HG03558 (cell line): ENCODE data around the gene LAIR1.
"Not testable (repeated sequence)": the region's sequence is repeated elsewhere in the genome, so short reads cannot be mapped to it uniquely, and the experiment has no call there.

Experiments used
- ATAC-seq: cut with Tn5 transposase; IDR thresholded peaks from one replicate; pipeline ENCODE4 v1.9.1; 2021; ENCODE audit warnings: moderate number of reproducible peaks; ENCODE audit not compliant: unreplicated experiment; ENCODE audit errors: extremely low read depth

LAIR1 gene

GRCh38 chr19:54364775-54365257 lies at the start of gene LAIR1:
TSS of gene LAIR1 (minus strand) at chr19:54364931. CDS start at chr19:54364804, 127 bp downstream.
- no peak for ATAC-seq

DNA sequence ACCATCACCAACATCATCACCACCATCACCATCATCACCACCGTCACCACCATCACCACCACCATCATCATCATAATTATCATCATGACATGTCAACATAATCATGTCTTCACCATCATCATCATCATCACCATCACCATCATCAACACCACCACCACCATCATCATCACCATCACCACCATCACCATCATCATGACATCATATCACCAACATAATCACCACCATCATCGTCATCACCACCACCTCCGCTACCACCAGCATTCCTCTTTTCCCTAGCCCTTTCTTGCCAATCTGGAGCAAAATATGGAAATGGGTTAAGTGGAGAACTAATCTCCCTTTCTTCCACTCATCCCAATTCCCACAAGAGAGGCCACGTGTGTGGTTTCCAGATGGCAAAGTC lies 49.4 kb upstream of the LAIR1 start:
- ATAC-seq = no peak

GRCh38 chr19:54412877-54413276 lies 48.1 kb upstream of the LAIR1 start:
- no peak for ATAC-seq

GRCh38 chr19:54411033-54411432 lies 46.3 kb upstream of the LAIR1 start:
- ATAC-seq = no peak

GRCh38 chr19:54408456-54409026 lies 43.8 kb upstream of the LAIR1 start:
- no peak for ATAC-seq

- no peak for ATAC-seq
Observed at GRCh38 chr19:54407780-54408179, 43.0 kb upstream of the LAIR1 start.

DNA sequence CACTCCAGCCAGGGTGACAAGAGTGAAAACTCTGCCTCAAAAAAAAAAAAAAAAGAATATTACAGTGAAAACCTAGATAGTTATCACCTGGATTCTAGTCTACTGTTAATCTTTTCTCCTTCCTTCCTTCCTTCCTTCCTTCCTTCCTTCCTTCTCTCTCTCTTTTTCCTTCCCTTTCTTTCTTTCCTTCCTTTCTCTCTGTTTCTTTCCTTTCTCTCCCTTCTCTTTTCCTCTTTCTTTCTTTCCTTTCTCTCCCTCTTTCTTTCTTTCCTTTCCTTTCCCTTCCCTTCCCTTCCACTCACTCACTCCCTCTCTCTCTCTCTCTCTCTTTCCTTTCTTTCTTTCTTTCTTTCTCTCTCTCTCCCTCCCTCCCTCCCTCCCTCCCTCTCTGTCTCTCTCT lies 40.9 kb upstream of the LAIR1 start:
- ATAC-seq = no peak

DNA sequence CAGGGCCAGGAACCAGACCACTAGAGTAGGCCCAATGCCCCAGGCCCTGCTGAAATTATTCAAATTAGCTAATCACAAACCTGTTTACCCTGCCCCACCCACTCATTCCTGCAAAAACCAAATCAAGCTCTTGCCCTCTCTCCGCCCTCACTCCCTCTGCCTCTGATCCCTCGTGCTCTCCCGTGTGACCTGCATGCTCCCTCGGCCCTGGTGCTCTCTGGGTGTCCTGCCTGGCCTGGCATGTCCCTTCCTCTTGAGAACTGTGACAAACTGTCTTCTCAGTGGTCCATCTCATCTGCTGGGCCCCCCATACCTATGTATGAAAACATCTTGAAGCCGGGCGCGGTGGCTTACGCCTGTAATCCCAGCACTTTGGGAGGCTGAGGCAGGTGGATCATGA lies 38.3 kb upstream of the LAIR1 start:
- no peak for ATAC-seq

DNA sequence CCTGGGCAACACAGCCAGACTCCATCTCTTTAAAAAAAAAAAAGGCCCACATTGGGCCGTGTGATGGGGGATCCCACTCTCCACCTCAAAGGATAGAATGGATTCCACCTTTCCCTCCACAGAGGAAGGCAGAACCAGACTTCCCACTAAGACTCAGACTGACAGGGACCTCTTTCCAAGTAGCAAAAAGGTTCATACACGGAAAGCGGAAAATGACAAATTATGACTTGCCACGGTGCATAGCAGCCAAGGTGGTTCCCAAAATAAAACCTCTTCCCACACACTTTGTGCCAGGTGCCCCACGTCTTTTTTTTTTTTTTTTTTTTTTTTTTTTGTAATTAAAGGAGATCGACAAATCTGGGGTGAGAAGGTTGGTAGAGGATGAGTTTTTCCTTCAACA lies 36.2 kb upstream of the LAIR1 start:
- ATAC-seq = no peak

DNA sequence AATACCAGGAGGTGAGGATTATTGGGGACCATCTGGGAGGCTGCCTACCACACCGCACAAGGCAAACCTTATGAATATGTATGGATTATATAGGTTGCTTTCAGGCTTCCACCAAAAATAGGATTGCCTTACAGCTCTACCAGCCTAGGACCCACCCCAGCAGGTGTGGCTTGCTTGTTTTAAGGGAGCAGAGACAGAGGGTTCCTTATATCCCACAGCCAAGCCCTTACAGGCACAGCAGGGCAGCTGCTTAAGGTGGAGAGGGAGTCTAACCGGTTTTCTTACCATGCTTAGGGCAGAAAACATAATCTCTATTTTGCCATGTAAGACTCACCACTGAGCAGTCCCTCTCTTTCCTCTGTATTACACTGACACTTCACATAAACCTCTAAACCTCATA lies 34.5 kb upstream of the LAIR1 start:
- no peak for ATAC-seq

- ATAC-seq = no peak
Observed at GRCh38 chr19:54395685-54396084, 31.0 kb upstream of the LAIR1 start.

DNA sequence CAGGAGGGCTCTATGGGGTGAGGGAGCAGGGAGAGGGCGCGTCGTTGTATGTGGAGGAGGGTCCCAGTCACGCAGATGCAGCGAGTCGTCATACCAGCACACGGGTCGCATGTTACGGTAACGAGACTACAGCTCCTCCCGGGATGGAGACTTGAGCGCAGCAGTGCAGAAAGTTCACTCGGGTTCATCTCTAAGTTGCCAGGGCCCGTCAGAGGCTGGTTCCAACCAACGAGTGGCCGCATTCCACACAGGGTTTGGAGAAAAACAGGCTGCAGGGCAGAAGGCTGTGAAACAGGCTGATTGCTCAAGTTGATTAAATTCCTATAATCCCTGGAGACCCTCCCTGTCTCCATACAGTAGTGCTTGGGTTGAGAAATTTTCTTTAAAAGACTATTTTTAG lies 28.6 kb upstream of the LAIR1 start:
- ATAC-seq = no peak

- no peak for ATAC-seq
Observed at GRCh38 chr19:54392105-54392504, 27.4 kb upstream of the LAIR1 start.

- ATAC-seq = no peak
Observed at GRCh38 chr19:54391589-54392061, 26.9 kb upstream of the LAIR1 start.

DNA sequence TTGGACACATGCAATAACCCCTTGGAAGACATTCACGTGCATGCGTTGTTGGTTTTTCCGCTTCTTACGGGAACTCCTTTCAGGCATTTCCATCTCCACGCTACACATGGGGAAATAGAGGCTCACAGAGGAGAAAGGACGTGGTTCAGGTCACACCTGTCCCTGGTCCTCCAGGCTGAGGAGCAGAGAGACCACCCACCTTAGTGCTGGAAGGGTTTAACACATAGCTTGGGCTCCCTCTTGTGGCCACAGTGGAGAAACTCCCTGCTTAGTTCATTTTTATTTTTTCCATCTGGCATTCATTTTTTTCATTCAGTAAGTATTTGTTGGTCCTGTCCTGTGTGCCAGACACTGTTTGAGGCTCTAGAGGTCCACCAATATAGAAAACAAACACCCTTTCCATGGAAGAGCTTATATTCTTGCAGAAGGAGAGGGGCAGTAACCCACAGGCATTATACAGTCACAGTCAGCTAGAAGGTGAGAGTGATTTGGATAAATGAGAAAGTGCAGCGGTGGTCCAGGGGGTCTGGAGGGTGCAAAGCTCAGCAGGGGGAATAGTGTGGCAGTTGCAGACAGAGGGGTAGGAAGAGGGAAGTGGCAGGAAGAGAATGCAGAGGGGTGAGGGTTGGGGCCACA lies 26.3 kb upstream of the LAIR1 start:
- no peak for ATAC-seq

DNA sequence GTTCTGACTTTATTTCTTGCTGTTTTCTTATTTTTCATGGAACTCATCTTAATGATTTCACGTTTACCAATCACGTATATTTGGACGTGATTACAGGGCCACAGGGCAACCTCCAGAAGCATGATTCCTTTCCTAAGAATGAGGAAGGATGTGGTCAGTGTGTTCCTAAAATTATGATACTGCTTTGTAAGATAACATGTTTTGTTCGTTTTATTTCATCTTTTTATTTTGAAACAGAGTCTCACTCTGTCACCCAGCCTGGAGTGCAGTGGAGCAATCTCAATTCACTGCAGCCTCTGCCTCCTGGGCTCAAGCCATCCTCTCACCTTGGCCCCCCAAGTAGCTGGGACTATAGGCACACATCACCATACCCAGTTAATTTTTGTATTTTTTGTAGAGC lies 24.8 kb upstream of the LAIR1 start:
- ATAC-seq = no peak

DNA sequence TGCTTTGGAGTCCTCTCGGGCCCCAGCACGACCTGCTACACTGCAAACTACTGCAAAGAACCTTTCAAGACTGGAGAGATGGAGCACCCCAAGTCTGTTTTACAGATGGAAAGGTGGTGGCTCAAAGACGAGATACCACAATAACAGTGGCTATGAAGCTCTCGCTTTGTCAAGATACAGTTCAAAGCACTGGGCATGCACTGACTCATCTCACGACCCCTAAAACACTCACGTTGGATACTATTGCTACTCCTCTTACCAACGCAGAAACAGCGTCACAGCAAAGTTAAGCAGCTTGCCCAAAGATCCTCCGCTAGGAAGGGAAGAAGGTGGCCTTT lies 24.0 kb upstream of the LAIR1 start:
- no peak for ATAC-seq

- no peak for ATAC-seq
Observed at GRCh38 chr19:54387991-54388801, 23.5 kb upstream of the LAIR1 start.

DNA sequence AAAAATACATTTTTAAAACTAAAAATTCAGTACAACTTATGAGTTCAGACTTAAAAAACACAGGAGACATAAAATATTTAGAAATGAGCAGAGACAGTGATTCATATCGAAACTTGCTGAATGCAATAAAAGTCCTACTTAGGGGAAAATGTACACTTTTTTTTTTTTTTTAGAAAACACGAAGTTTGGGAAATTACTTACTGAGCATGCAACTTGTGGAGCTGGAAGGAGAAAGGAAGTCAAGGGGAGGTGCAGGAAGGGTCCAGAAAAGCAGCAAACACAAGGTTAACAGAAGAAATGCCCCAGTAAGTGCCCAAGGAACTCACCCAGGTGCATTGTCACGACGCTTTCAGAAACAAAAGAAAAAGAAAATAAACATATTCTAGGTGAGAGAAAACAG lies 18.6 kb upstream of the LAIR1 start:
- ATAC-seq = no peak

GRCh38 chr19:54382041-54382440 lies 17.3 kb upstream of the LAIR1 start:
- ATAC-seq = not testable (repeated sequence)

DNA sequence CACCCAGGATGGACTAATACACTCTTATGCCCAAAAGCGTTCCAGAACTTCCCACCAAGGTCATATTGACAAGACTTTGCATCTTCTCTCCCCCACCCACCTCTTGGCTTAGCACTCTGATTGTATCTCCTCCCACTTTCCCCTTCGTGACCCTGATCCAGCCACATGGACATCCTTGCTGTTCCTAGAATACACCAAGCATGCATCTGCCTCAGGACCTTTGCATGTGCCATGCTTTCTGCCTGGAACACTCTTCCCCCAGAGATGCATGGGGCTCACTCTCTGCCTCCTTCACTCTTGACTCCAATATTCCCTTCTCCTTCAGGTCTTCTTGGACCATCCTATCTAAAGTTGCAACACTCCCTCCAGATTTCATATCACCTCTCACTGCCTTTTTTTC lies 16.2 kb upstream of the LAIR1 start:
- no peak for ATAC-seq
